Sigmoid colon (tissue), 7 donors: ENCODE results near the gene KASH5. TPM values are rescaled to one million over a fixed set of nuclear protein-coding genes. Genes with fewer than 3 reads are reported as not detected.

Source experiments
- DNase-seq: peaks from one replicate; pipeline ENCODE4 v3.0.0-alpha.2; 2019
- H3K27ac ChIP-seq, 4 donors: fragments of 200-600 bp; sonication (generic); one replicate each; pipeline ENCODE4 v1.5.1; 2016 to 2019; ENCODE audit warnings: mild to moderate bottlenecking in 1 of 4
- H3K27me3 ChIP-seq, 3 donors: fragments of 200-600 bp; sonication (generic); one replicate each; pipeline ENCODE4 v1.5.1; 2019; ENCODE audit warnings: mild to moderate bottlenecking in 1 of 3
- H3K36me3 ChIP-seq, 4 donors: fragments of 200-600 bp; sonication (generic); one replicate each; pipeline ENCODE4 v1.5.1; 2016 to 2019
- H3K4me1 ChIP-seq, 4 donors: fragments of 200-600 bp; sonication (generic); one replicate each; pipeline ENCODE4 v1.5.1; 2017 to 2019
- H3K4me3 ChIP-seq, 4 donors: fragments of 200-600 bp; sonication (generic); one replicate each; pipeline ENCODE4 v1.5.1; 2017 to 2019; ENCODE audit warnings: mild to moderate bottlenecking in 2 of 4, moderate library complexity in 1 of 4
- H3K9me3 ChIP-seq, 4 donors: fragments of 200-600 bp in 3 of 4; sonication (generic) in 3 of 4; one replicate each; pipeline versions ENCODE4 v1.5.1 to v1.6.1; 2013 to 2019
- EP300 ChIP-seq, 4 donors: sonication (generic); formaldehyde crosslinking; IDR thresholded peaks; one replicate each; pipeline ENCODE4 v1.6.1; 2017; ENCODE audit warnings: antibody characterized with exemption in 4 of 4
- POLR2A ChIP-seq, 2 donors: fragments of 450-650 bp; IDR thresholded peaks; one replicate each; pipeline ENCODE4 v1.6.1; 2016; ENCODE audit warnings: antibody characterized with exemption in 2 of 2, mild to moderate bottlenecking in 2 of 2, moderate library complexity in 2 of 2
- POLR2AphosphoS5 ChIP-seq, 4 donors: sonication (generic); formaldehyde crosslinking; IDR thresholded peaks; one replicate each; pipeline ENCODE4 v1.6.1; 2017; ENCODE audit warnings: antibody characterized with exemption in 4 of 4
- WGBS, 2 donors: extraction: QIAGEN DNeasy Blood & Tissue Kit; methylation state at CpG; one replicate each; pipeline ENCODE4 v1.1.7; 2013; 5-methylcytosine and 5-hydroxymethylcytosine counted together
- intact Hi-C: fragments of 100-400 bp; cut with DNase I; formaldehyde crosslinking; loops from one replicate; pipeline ENCODE4 v1.15.1; 2023
- polyA plus RNA-seq, 3 donors: library from polyadenylated mRNA; stranded (reverse); fragments of 200-250 nt; gene quantifications; one replicate each; pipeline ENCODE4 v1.2.3, GENCODE V29; 2013
- total RNA-seq, 4 donors: library from RNA; depleted of rRNA; stranded (reverse); fragments of >200 nt; gene quantifications; one replicate each; pipeline ENCODE4 v1.1.0, GENCODE V29; 2016
- TF ChIP-seq, protein P1 (sequence below), 4 experiments: fragments of 450-650 bp in 3 of 4; fragments of 200-600 bp in 1 of 4; IDR thresholded peaks; one replicate each; pipeline ENCODE4 v1.5.1; 2016 to 2019; ENCODE audit warnings: antibody characterized with exemption in 4 of 4, mild to moderate bottlenecking in 3 of 4, moderate library complexity in 2 of 4
- donor health status: healthy with polysubstance abuse.
- donor health status: Bipolar disorder and iron deficiency.
- donor health status: healthy.

Gene KASH5, protein sequence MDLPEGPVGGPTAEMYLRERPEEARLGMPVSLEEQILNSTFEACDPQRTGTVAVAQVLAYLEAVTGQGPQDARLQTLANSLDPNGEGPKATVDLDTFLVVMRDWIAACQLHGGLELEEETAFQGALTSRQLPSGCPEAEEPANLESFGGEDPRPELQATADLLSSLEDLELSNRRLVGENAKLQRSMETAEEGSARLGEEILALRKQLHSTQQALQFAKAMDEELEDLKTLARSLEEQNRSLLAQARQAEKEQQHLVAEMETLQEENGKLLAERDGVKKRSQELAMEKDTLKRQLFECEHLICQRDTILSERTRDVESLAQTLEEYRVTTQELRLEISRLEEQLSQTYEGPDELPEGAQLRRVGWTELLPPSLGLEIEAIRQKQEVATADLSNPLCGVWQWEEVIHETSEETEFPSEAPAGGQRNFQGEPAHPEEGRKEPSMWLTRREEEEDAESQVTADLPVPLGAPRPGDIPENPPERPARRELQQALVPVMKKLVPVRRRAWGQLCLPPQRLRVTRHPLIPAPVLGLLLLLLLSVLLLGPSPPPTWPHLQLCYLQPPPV
- total RNA-seq (not detected), polyA plus RNA-seq (under 1 TPM in 1 of 3 donors, not detected in 2; 0.04 TPM)

DNA sequence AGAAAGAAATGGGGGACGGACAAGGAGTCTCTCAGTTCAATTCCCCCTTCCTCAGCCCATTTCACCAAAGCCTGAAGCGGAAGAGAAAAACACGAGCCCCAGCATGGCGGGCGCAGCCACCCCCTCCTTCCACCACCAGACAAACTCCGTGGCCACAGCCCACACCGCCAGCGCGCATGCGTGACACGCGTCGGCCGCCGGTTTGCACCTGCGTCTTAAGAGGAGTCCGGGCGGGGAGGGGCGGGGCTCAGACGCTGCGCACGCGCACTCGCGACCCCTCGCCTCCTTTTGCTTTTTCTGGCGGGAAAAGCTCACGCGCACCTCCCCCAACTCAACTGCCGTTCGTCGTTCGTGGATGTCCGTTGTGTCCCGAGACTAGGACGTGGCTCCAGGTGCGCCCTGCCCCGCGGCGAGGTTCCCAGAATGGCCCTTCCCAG, at the start of gene KASH5:
TSS of gene KASH5 (plus strand) at position 314 of the 437 bp plus-strand sequence. CDS start 2,635 bp downstream, outside the sequence.
- peak; percentile 77 for DNase-seq
- intact Hi-C loops, result no loop called here

DNA sequence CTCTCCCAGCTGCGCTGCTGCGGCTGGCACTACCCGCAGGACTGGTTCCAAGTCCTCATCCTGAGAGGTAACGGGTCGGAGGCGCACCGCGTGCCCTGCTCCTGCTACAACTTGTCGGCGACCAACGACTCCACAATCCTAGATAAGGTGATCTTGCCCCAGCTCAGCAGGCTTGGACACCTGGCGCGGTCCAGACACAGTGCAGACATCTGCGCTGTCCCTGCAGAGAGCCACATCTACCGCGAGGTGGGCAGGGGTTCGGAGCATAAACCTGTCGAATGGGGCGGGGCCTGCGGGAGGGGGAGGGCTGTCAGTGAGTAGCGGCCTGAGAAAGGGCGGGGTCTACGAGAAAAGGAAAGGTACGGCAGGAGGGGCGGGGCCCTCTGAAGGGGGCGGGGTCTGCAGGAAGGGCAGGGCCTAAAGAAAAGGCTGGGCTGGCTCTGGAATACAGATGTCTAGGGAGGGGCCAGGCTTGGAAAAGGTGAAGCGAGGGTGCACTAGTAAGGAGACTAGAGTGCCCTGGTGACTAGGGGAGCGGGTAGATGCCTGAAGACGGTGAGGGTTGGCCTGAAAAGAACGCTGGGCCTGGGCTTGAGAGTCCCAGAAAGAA, 49.3 kb upstream of the KASH5 start:
- H3K4me3 ChIP-seq, result peak overlapping the region; percentile 21 to 45 (median 42)
- 10 to 49% methylated on average over 30 of the region's 30 CpGs for WGBS, 2 donors
- H3K4me1 ChIP-seq, result peaks cover 0 to 26% (median 22%) of the 10 kb centered on the region in 4 donors
- intact Hi-C loops, result loop anchor here (1.0 kb wide), 1 partner anchor 23 kb away; no protein-coding TSS in a partner anchor
- TF ChIP-seq POLR2A (IDR thresholded peaks at IDR 0.05) (no peak), EP300 (IDR thresholded peaks at IDR 0.05) (no peak), POLR2AphosphoS5 (IDR thresholded peaks at IDR 0.05) (peak in 1 of 4 donors; percentile 9)
- TF ChIP-seq, protein P1, sequence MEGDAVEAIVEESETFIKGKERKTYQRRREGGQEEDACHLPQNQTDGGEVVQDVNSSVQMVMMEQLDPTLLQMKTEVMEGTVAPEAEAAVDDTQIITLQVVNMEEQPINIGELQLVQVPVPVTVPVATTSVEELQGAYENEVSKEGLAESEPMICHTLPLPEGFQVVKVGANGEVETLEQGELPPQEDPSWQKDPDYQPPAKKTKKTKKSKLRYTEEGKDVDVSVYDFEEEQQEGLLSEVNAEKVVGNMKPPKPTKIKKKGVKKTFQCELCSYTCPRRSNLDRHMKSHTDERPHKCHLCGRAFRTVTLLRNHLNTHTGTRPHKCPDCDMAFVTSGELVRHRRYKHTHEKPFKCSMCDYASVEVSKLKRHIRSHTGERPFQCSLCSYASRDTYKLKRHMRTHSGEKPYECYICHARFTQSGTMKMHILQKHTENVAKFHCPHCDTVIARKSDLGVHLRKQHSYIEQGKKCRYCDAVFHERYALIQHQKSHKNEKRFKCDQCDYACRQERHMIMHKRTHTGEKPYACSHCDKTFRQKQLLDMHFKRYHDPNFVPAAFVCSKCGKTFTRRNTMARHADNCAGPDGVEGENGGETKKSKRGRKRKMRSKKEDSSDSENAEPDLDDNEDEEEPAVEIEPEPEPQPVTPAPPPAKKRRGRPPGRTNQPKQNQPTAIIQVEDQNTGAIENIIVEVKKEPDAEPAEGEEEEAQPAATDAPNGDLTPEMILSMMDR (IDR thresholded peaks at IDR 0.05), result peak in 1 of 4 experiments; percentile 19
- H3K36me3 ChIP-seq, result peaks cover 14 to 31% (median 25%) of the 10 kb centered on the region in 4 donors
- peak; percentile 91 for DNase-seq
- H3K27me3 ChIP-seq, result no peaks in the 10 kb centered on the region
- peak overlapping the region; percentile 73 to 90 (median 84) for H3K27ac ChIP-seq
- H3K9me3 ChIP-seq, result no peaks in the 10 kb centered on the region

More for the DNA sequence above, at the start of gene KASH5:
- Histone ChIP-seq H3K27me3 (peaks cover 0 to 29% (median 0%) of the 10 kb centered on the region in 3 donors), H3K4me1 (peaks cover 0 to 3% (median 0%) of the 10 kb centered on the region in 4 donors), H3K27ac (no peak within 1 kb of the TSS), H3K4me3 (peak within 1 kb of the TSS in 2 of 4 donors; percentile 12 to 16), H3K36me3 (no peaks in the 10 kb centered on the region), H3K9me3 (peaks cover 0 to 3% (median under 1%) of the 10 kb centered on the region in 4 donors)
- WGBS, 2 donors, result 54 to 56% methylated on average over 40 of the region's 40 CpGs
- TF ChIP-seq EP300 (IDR thresholded peaks at IDR 0.05), result no peak
- TF ChIP-seq, protein P1 (IDR thresholded peaks at IDR 0.05), result no peak
- no peak for TF ChIP-seq POLR2AphosphoS5 (IDR thresholded peaks at IDR 0.05)

DNA sequence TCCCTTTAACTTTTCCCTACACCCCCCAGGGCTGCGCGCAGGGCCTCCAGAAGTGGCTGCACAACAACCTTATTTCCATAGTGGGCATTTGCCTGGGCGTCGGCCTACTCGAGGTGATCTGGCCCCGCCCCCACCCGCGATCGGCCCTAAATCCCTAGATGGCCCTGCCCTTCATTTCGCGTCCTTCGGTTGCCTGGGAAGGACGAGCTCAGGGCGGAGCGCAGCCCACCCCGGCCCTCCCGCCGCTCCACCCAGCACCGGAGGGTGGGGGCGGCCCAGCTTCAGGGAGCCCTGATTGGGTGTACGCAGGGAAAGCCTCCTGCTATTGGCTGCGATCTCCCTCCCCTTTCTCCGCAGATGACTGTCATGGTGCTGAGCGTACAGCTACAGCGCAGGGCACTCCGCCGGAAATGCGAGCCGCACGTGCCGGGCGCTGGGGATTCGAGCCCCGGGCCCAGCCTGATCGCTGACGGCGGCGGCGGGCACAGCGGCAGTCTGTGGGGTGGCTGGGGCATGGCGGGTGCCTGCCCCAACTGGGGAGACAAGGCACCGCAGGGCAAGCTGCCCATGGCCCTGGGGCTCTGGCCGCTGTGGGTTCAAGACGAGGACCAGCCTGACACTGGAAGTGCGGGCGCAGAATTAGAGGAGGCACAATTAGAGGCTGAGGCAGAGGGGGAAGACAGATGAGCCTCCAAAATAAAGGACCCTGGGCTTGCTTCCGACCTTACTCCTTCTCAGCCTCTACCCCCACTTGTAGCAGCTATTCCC, 48.6 kb upstream of the KASH5 start:
- intact Hi-C loops, result loop anchor here (1.0 kb wide), 1 partner anchor 22 kb away; no protein-coding TSS in a partner anchor
- 11 to 50% methylated on average over 47 of the region's 47 CpGs for WGBS, 2 donors
- H3K36me3 ChIP-seq, result peaks cover 18 to 38% (median 31%) of the 10 kb centered on the region in 4 donors
- no peaks in the 10 kb centered on the region for H3K27me3 ChIP-seq
- peaks cover 0 to 26% (median 22%) of the 10 kb centered on the region in 4 donors for H3K4me1 ChIP-seq
- peak overlapping the region; percentile 73 to 90 (median 84) for H3K27ac ChIP-seq
- peak overlapping the region; percentile 22 to 45 (median 42) for H3K4me3 ChIP-seq
- H3K9me3 ChIP-seq, result no peaks in the 10 kb centered on the region
- peak; percentile 97 for DNase-seq
- TF ChIP-seq EP300 (IDR thresholded peaks at IDR 0.05) (peak in 1 of 4 donors; percentile 9), POLR2AphosphoS5 (IDR thresholded peaks at IDR 0.05) (peak; percentile 76 to 83 (median 78)), POLR2A (IDR thresholded peaks at IDR 0.05) (no peak)

DNA sequence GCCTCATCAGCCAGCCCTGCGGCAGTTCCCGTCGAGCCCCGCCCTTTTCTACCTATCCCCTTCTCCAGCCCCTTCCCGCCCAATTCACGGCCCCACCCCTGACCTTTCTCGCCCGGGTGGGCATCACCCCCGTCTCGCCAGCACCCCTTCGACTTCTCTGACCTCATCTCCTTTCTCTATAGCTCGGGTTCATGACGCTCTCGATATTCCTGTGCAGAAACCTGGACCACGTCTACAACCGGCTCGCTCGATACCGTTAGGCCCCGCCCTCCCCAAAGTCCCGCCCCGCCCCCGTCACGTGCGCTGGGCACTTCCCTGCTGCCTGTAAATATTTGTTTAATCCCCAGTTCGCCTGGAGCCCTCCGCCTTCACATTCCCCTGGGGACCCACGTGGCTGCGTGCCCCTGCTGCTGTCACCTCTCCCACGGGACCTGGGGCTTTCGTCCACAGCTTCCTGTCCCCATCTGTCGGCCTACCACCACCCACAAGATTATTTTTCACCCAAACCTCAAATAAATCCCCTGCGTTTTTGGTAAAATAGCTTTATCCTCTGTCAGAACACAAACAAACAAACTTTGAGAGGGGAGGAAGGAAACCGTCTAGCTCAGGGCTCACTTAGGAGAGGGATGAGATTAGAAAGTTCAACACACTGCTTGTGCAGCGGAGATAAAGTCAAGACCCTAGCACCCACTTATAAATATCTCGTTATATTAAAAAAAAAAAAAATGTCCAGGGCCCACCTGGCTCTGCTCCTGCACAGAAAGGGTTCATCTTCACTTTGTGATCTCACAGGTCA, 47.8 kb upstream of the KASH5 start:
- peaks cover 0 to 26% (median 22%) of the 10 kb centered on the region in 4 donors for H3K4me1 ChIP-seq
- no peak for TF ChIP-seq POLR2AphosphoS5 (IDR thresholded peaks at IDR 0.05)
- no peak for TF ChIP-seq POLR2A (IDR thresholded peaks at IDR 0.05)
- TF ChIP-seq EP300 (IDR thresholded peaks at IDR 0.05), result no peak
- TF ChIP-seq, protein P1 (IDR thresholded peaks at IDR 0.05), result no peak
- H3K27ac ChIP-seq, result peak overlapping the region; percentile 73 to 90 (median 84)
- peaks cover 19 to 46% (median 39%) of the 10 kb centered on the region in 4 donors for H3K36me3 ChIP-seq
- H3K27me3 ChIP-seq, result no peaks in the 10 kb centered on the region
- 14 to 28% methylated on average over 36 of the region's 36 CpGs for WGBS, 2 donors
- peak; percentile 85 for DNase-seq
- intact Hi-C loops, result no loop called here
- H3K9me3 ChIP-seq, result no peaks in the 10 kb centered on the region
- H3K4me3 ChIP-seq, result peak overlapping the region; percentile 22 to 45 (median 42)
